ENCODE results near the gene CHCHD3.

The CHCHD3 gene

GRCh38 chr7:133016604-133017003, 65.3 kb downstream of the CHCHD3 start:
- Histone ChIP-seq H3K9ac (ENCODE audit: low read length) (no peak overlapping the region), H3K36me3 (ENCODE audit: control insufficient read depth, insufficient read depth, low read length) (no peaks in the 10 kb centered on the region), H3K4me3 (ENCODE audit: low read length) (no peak overlapping the region), H3K4me1 (ENCODE audit: control insufficient read depth, insufficient read depth, low read length) (no peaks in the 10 kb centered on the region), H3K9me3 (ENCODE audit: control insufficient read depth, low read length) (no peaks in the 10 kb centered on the region), H3K27me3 (ENCODE audit: control insufficient read depth, insufficient read depth, low read length) (no peaks in the 10 kb centered on the region)

DNA sequence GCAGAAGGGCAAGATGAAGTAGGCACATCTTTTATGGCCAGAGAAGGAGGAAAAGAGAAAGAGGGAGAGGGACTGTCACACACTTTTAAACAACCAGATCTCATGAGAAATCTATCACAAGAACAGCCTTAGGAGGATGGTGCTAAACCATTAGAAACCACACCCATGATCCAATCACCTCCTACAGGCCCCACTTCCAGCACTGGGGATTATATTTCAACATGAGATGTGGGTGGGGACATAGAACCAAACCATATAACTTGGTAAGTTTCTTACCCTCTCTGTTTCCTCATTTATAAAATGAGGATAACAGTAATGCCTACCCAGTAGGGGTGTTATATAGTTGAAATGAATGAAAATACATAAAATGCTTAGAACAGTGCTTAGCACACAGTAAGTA, 66.0 kb downstream of the CHCHD3 start:
- no peak overlapping the region for H3K4me3 ChIP-seq (ENCODE audit: low read length)
- no peak overlapping the region for H3K9ac ChIP-seq (ENCODE audit: low read length)
- no peaks in the 10 kb centered on the region for H3K36me3 ChIP-seq (ENCODE audit: control insufficient read depth, insufficient read depth, low read length)
- H3K9me3 ChIP-seq (ENCODE audit: control insufficient read depth, low read length), result no peaks in the 10 kb centered on the region
- no peaks in the 10 kb centered on the region for H3K4me1 ChIP-seq (ENCODE audit: control insufficient read depth, insufficient read depth, low read length)
- no peaks in the 10 kb centered on the region for H3K27me3 ChIP-seq (ENCODE audit: control insufficient read depth, insufficient read depth, low read length)

GRCh38 chr7:133011746-133012145, 70.1 kb downstream of the CHCHD3 start:
- Histone ChIP-seq H3K27me3 (ENCODE audit: control insufficient read depth, insufficient read depth, low read length) (no peaks in the 10 kb centered on the region), H3K36me3 (ENCODE audit: control insufficient read depth, insufficient read depth, low read length) (no peaks in the 10 kb centered on the region), H3K9ac (ENCODE audit: low read length) (no peak overlapping the region), H3K4me3 (ENCODE audit: low read length) (no peak overlapping the region), H3K9me3 (ENCODE audit: control insufficient read depth, low read length) (no peaks in the 10 kb centered on the region), H3K4me1 (ENCODE audit: control insufficient read depth, insufficient read depth, low read length) (no peaks in the 10 kb centered on the region)

GRCh38 chr7:133009426-133010252, 72.3 kb downstream of the CHCHD3 start:
- H3K27me3 ChIP-seq (ENCODE audit: control insufficient read depth, insufficient read depth, low read length), result no peaks in the 10 kb centered on the region
- no peak overlapping the region for H3K4me3 ChIP-seq (ENCODE audit: low read length)
- H3K4me1 ChIP-seq (ENCODE audit: control insufficient read depth, insufficient read depth, low read length), result no peaks in the 10 kb centered on the region
- no peaks in the 10 kb centered on the region for H3K9me3 ChIP-seq (ENCODE audit: control insufficient read depth, low read length)
- no peak overlapping the region for H3K9ac ChIP-seq (ENCODE audit: low read length)
- H3K36me3 ChIP-seq (ENCODE audit: control insufficient read depth, insufficient read depth, low read length), result no peaks in the 10 kb centered on the region

DNA sequence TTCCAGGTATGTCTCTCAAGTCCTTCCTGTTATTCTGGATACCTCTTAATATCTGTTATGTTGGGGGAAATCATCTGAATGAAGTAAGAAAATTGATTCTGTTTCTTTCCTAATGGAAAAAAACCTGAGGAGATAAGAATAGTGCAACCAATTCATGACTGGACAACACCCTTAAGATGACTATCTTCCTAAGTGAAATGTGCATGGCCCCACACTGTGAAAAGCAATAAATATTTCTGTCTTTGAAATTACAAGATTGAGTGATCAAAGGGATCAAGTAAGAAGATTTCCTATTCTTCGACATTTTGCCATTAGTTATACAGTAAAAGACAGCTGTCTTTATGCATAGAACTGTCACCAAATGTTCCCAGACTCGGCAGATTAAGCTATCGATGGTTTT, 73.9 kb downstream of the CHCHD3 start:
- H3K4me1 ChIP-seq (ENCODE audit: control insufficient read depth, insufficient read depth, low read length), result no peaks in the 10 kb centered on the region
- no peaks in the 10 kb centered on the region for H3K9me3 ChIP-seq (ENCODE audit: control insufficient read depth, low read length)
- no peak overlapping the region for H3K4me3 ChIP-seq (ENCODE audit: low read length)
- no peak overlapping the region for H3K9ac ChIP-seq (ENCODE audit: low read length)
- H3K27me3 ChIP-seq (ENCODE audit: control insufficient read depth, insufficient read depth, low read length), result no peaks in the 10 kb centered on the region
- no peaks in the 10 kb centered on the region for H3K36me3 ChIP-seq (ENCODE audit: control insufficient read depth, insufficient read depth, low read length)

DNA sequence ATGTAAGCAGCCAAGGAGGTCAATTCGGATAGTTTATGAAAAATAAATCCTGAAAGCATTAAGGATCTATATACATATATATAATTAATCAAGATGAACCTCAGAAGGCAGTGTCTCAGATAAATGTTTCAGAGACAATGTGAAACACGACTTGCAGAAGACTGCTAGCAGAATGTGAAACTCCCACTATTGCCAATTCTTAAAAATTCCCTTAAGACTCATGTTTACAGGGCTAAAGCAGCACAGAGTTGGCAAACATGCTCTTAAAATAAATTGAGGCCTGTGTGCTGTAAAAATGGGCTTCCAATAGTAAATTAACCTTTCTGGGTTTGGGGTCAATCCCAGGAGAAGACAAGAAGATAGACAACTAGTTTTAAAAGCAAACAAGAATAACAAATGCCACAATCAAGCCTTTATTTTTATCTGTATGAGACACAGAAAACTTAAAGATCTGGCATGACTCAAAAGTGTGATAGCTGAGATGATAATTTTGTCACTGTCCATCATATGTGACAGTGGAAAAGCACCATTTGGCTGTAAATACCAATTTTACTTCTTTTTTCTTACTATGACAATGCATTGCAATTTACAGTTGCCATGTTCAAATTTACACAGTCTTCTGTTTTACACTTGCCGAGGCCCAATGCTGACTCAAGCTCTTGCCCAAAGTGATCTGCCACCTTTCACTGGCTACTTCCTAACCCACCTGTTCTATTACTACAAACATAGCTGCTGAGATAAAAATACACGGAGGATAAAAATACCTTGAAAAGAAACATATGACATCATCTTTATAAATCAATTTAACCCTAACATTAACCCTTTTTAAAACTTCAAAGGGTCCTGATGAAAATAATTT, 78.6 kb downstream of the CHCHD3 start:
- Histone ChIP-seq H3K27me3 (ENCODE audit: control insufficient read depth, insufficient read depth, low read length) (no peaks in the 10 kb centered on the region), H3K36me3 (ENCODE audit: control insufficient read depth, insufficient read depth, low read length) (no peaks in the 10 kb centered on the region), H3K9me3 (ENCODE audit: control insufficient read depth, low read length) (no peaks in the 10 kb centered on the region), H3K9ac (ENCODE audit: low read length) (no peak overlapping the region), H3K4me1 (ENCODE audit: control insufficient read depth, insufficient read depth, low read length) (no peaks in the 10 kb centered on the region), H3K4me3 (ENCODE audit: low read length) (no peak overlapping the region)

DNA sequence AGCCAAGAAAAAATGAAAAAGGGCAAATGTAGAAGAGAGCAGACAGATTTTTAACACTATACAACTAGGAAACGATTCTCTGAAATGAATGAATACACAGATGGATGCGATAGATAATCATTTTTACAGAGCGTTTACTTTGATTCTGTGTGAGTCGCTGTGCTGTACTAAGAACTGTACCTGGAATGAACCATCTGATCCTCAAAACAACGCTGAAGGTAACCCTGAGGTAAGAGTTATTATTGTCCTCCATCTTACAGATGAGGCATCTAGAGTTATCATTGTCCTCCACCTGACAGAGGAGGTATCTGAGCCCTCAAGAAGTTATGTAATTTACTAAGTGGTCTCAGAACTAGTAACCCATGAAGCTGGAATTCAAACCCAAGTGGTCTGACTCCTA, 80.2 kb downstream of the CHCHD3 start:
- H3K4me1 ChIP-seq (ENCODE audit: control insufficient read depth, insufficient read depth, low read length), result no peaks in the 10 kb centered on the region
- H3K36me3 ChIP-seq (ENCODE audit: control insufficient read depth, insufficient read depth, low read length), result no peaks in the 10 kb centered on the region
- no peaks in the 10 kb centered on the region for H3K9me3 ChIP-seq (ENCODE audit: control insufficient read depth, low read length)
- H3K9ac ChIP-seq (ENCODE audit: low read length), result no peak overlapping the region
- H3K4me3 ChIP-seq (ENCODE audit: low read length), result no peak overlapping the region
- no peaks in the 10 kb centered on the region for H3K27me3 ChIP-seq (ENCODE audit: control insufficient read depth, insufficient read depth, low read length)

- Histone ChIP-seq H3K9ac (ENCODE audit: low read length) (no peak overlapping the region), H3K27me3 (ENCODE audit: control insufficient read depth, insufficient read depth, low read length) (no peaks in the 10 kb centered on the region), H3K9me3 (ENCODE audit: control insufficient read depth, low read length) (no peaks in the 10 kb centered on the region), H3K4me3 (ENCODE audit: low read length) (no peak overlapping the region), H3K4me1 (ENCODE audit: control insufficient read depth, insufficient read depth, low read length) (no peaks in the 10 kb centered on the region), H3K36me3 (ENCODE audit: control insufficient read depth, insufficient read depth, low read length) (no peaks in the 10 kb centered on the region)
Observed at GRCh38 chr7:132999845-133000244, 82.0 kb downstream of the CHCHD3 start.

- Histone ChIP-seq H3K9me3 (ENCODE audit: control insufficient read depth, low read length) (no peaks in the 10 kb centered on the region), H3K4me3 (ENCODE audit: low read length) (no peak overlapping the region), H3K4me1 (ENCODE audit: control insufficient read depth, insufficient read depth, low read length) (no peaks in the 10 kb centered on the region), H3K27me3 (ENCODE audit: control insufficient read depth, insufficient read depth, low read length) (no peaks in the 10 kb centered on the region), H3K36me3 (ENCODE audit: control insufficient read depth, insufficient read depth, low read length) (no peaks in the 10 kb centered on the region), H3K9ac (ENCODE audit: low read length) (no peak overlapping the region)
Observed at GRCh38 chr7:132998763-132999162, 83.1 kb downstream of the CHCHD3 start.

GRCh38 chr7:132997505-132997904, 84.4 kb downstream of the CHCHD3 start:
- H3K4me3 ChIP-seq (ENCODE audit: low read length), result no peak overlapping the region
- no peaks in the 10 kb centered on the region for H3K4me1 ChIP-seq (ENCODE audit: control insufficient read depth, insufficient read depth, low read length)
- H3K9me3 ChIP-seq (ENCODE audit: control insufficient read depth, low read length), result no peaks in the 10 kb centered on the region
- no peaks in the 10 kb centered on the region for H3K27me3 ChIP-seq (ENCODE audit: control insufficient read depth, insufficient read depth, low read length)
- H3K9ac ChIP-seq (ENCODE audit: low read length), result no peak overlapping the region
- no peaks in the 10 kb centered on the region for H3K36me3 ChIP-seq (ENCODE audit: control insufficient read depth, insufficient read depth, low read length)

GRCh38 chr7:132996581-132997242, 85.2 kb downstream of the CHCHD3 start:
- Histone ChIP-seq H3K9ac (ENCODE audit: low read length) (no peak overlapping the region), H3K9me3 (ENCODE audit: control insufficient read depth, low read length) (no peaks in the 10 kb centered on the region), H3K4me1 (ENCODE audit: control insufficient read depth, insufficient read depth, low read length) (no peaks in the 10 kb centered on the region)

More at GRCh38 chr7:132996581-132997242, 85.2 kb downstream of the CHCHD3 start:
- no peaks in the 10 kb centered on the region for H3K27me3 ChIP-seq (ENCODE audit: control insufficient read depth, insufficient read depth, low read length)
- no peaks in the 10 kb centered on the region for H3K36me3 ChIP-seq (ENCODE audit: control insufficient read depth, insufficient read depth, low read length)
- H3K4me3 ChIP-seq (ENCODE audit: low read length), result no peak overlapping the region

Data from mucosa of stomach (tissue), 1 donor.